Activated CD4-positive, alpha-beta T cell treated with anti-CD3 and anti-CD28 coated beads, Interleukin-2, amount 10 ng/mL, durations not matched to agents 24 days and 14 days (primary cell): ENCODE data around the gene AOPEP. TPM values are rescaled to one million over a fixed set of nuclear protein-coding genes. Genes with fewer than 3 reads are reported as not detected.

Experiments
- DNase-seq: peaks from one replicate; pipeline ENCODE4 v3.0.0; 2022
- H3K27ac Mint-ChIP-seq: one replicate; pipeline ENCODE4 v1.8.0; 2022; ENCODE audit warnings: mild to moderate bottlenecking, mixed read lengths
- H3K27me3 Mint-ChIP-seq: one replicate; pipeline ENCODE4 v1.8.0; 2022; ENCODE audit warnings: mixed read lengths
- H3K36me3 Mint-ChIP-seq: one replicate; pipeline ENCODE4 v1.8.0; 2022; ENCODE audit warnings: low read depth, mild to moderate bottlenecking, mixed read lengths
- H3K4me1 Mint-ChIP-seq: one replicate; pipeline ENCODE4 v1.8.0; 2021; ENCODE audit warnings: mixed read lengths
- H3K4me3 Mint-ChIP-seq: one replicate; pipeline ENCODE4 v1.8.0; 2022; ENCODE audit warnings: mild to moderate bottlenecking, moderate library complexity, mixed read lengths
- H3K9me3 Mint-ChIP-seq: one replicate; pipeline ENCODE4 v1.8.0; 2021; ENCODE audit warnings: mixed read lengths
- intact Hi-C: fragments of 100-400 bp; cut with micrococcal nuclease; formaldehyde crosslinking; loops from one replicate; pipeline ENCODE4 v1.15.1; 2023
- total RNA-seq: library from RNA; stranded (reverse); gene quantifications from 2 replicates; pipeline ENCODE4 v1.2.3, GENCODE V29; 2022

Gene AOPEP
- total RNA-seq, 1 donor from 2014 or later, result 20.7 TPM

DNA sequence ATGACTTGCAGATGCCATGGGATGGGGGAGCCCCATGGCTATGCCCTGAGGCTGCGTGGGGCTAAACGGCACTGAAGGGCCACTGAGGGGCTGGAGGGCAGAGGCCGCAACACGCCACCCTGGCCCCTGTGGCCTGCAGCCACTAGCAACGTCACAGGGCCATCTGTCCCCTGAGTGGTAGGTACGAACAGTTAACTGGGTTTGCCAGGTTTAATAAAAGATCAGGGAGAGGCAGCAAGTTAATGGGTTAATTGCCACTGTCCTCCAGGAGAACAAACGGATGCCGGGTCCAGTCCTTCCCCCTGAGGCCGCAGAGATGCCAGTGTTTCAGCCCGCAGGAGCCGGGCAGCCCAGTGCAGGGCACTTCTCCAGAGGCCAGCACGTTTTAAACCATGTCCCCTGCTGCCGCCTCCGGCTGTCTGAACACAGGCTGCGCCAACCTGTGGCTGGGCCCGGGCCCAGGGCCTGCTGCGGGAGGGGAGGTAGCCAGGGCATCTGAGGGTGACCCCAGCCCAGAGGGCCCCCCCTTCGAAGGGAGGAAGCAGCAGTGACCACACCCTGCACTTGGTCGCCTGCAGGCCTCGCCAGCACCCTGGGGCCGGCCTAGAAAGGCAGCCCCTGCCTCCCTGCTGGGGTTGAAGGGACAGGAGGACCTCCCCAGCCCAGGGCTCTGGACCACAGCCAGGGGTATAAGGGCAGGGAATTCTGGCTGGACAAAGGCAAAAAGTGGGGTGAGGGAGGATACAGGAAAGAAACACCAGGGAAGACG lies 363.7 kb downstream of the AOPEP start:
- Mint-ChIP-seq H3K9me3 (no peaks in the 10 kb centered on the region), H3K36me3 (no peaks in the 10 kb centered on the region), H3K4me3 (no peak overlapping the region), H3K27ac (no peak overlapping the region), H3K4me1 (peaks cover 13% of the 10 kb centered on the region), H3K27me3 (no peaks in the 10 kb centered on the region)
- no peak for DNase-seq
- intact Hi-C loops, result no loop called here

DNA sequence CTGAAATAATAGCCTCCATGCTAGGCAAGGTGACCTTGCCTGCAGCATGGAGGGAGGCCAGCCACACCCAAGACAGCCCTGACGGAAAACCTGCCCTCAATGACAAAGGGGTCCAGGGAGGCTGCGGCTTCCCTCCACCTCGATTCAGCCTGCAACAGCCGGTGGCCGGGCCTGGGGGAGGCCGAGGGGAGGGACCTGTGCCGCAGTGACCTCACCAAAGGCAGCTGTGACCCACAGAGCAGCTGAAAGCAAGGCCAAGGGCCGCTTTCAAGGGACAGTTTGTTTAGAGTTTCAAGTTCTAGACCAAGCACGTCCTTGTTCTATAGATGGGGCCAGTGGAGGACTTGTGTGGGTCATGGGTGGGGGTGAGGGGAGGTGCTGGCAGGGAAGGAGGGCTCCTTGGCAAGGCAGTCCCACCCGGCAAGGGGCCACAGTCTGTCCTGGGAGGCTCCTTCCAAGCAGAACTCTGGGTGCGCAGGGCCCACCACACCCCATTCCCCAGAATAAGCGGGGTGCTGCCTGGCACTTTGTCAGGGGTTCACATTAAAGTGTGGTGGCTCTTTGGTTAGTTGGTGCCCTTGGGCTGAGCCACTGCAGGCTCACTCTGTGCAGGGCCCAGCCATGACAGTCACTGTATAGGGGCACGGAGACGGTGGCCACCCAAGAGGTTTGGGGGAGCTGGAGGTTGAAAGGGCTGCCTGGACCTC lies 364.5 kb downstream of the AOPEP start:
- intact Hi-C loops, result no loop called here
- no peak for DNase-seq
- no peaks in the 10 kb centered on the region for H3K9me3 Mint-ChIP-seq
- no peak overlapping the region for H3K4me3 Mint-ChIP-seq
- no peak overlapping the region for H3K27ac Mint-ChIP-seq
- no peaks in the 10 kb centered on the region for H3K36me3 Mint-ChIP-seq
- H3K27me3 Mint-ChIP-seq, result no peaks in the 10 kb centered on the region
- peaks cover 13% of the 10 kb centered on the region for H3K4me1 Mint-ChIP-seq

DNA sequence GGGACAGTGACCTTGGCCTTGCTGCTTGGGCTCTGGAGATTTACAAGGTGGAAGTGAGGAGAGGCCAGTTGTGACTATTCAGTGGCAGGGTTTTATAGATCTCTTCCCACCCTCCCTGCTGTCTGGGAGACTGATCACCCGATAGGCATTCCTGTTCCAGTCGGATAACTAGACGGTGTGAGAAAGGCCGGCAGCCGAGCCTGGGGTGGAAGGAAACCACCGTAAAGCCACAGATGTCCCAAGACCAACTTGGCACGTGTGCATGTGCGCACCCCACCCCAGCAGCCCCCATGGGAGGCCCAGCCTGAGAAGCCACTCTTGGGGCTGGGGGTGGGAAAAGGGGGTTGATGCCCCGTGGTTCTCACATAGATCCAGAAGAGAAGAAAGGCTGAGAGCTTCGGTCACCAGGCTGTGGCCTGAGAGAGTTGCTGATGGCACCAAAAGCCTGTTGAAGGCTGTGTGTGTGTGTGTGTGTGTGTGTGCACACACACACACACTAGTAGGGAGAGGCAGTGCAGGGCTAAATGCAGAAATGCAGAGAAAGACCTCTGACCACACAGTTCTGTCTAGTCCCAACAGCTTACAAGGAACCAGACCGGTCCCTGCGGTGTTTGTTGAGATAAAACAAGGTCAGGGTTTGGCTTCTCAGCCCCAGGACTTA lies 365.2 kb downstream of the AOPEP start:
- intact Hi-C loops, result no loop called here

DNA sequence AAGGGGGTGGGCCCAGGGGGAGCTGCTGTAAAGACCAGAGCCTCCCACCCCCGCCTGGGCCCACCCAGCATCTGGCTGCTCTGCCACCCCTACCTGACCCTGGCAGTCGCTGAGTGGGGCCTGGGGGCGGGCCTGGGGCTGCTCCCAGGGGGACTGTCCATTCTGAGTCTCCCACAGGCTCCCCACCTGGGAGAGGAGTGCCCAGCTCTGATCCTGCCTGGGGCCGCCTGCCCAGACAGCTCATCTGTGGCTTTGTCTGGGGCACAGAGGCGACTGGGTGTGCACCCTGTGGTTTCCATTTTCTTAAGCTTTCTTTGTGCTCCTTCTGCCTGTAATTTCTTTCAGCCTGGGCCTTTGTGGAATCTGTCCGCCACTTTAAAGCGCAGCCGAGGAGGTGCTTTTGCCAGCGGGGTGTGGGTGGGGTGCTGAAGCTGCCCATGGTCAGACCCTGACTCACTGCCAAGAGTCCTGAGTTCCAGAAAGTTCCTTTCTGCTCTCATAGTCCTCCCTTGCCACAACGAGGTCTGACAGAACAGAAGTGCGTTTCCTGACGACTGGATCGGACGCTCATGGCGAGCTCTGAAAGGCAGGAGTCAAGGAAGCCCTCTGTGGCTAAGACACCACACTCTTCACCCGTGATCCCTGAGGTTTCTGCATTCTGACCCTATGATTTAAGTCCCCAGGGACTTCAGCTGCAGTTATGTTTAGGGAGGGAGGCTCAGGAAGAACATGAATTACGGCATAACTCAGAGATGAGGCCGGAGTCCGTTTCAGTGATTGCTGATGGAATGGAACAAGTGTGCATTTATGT lies 366.0 kb downstream of the AOPEP start:
- no peak overlapping the region for H3K4me3 Mint-ChIP-seq
- H3K36me3 Mint-ChIP-seq, result no peaks in the 10 kb centered on the region
- no peaks in the 10 kb centered on the region for H3K27me3 Mint-ChIP-seq
- no peak for DNase-seq
- no peaks in the 10 kb centered on the region for H3K9me3 Mint-ChIP-seq
- peaks cover 13% of the 10 kb centered on the region for H3K4me1 Mint-ChIP-seq
- intact Hi-C loops, result no loop called here
- no peak overlapping the region for H3K27ac Mint-ChIP-seq

More for the DNA sequence above, 365.2 kb downstream of the AOPEP start:
- H3K36me3 Mint-ChIP-seq, result no peaks in the 10 kb centered on the region
- peaks cover 13% of the 10 kb centered on the region for H3K4me1 Mint-ChIP-seq
- H3K27ac Mint-ChIP-seq, result no peak overlapping the region
- H3K9me3 Mint-ChIP-seq, result no peaks in the 10 kb centered on the region
- DNase-seq, result no peak
- no peak overlapping the region for H3K4me3 Mint-ChIP-seq
- no peaks in the 10 kb centered on the region for H3K27me3 Mint-ChIP-seq

DNA sequence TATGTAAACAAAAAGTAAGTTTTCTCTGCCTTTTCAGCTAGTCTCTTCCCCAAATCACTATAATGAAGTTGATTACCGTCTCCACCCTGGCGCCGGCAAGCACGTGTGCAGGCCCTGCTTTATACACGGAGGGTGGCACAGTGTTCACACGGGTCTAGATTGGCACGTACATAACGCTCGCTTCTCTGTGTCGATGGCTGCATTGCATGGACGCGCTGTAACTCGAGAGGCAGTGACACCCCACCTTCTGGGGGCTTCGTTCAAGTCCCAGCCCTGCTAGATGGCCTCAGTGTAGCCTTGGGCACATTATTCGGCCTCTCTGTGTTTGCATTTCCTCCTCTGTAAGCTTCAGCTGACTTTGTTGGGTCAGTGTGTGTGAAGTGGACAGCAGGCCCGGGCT lies 367.1 kb downstream of the AOPEP start:
- DNase-seq, result no peak
- H3K27ac Mint-ChIP-seq, result no peak overlapping the region
- H3K4me1 Mint-ChIP-seq, result peaks cover 13% of the 10 kb centered on the region
- H3K9me3 Mint-ChIP-seq, result no peaks in the 10 kb centered on the region
- H3K4me3 Mint-ChIP-seq, result no peak overlapping the region
- no peaks in the 10 kb centered on the region for H3K27me3 Mint-ChIP-seq
- no peaks in the 10 kb centered on the region for H3K36me3 Mint-ChIP-seq
- intact Hi-C loops, result no loop called here

DNA sequence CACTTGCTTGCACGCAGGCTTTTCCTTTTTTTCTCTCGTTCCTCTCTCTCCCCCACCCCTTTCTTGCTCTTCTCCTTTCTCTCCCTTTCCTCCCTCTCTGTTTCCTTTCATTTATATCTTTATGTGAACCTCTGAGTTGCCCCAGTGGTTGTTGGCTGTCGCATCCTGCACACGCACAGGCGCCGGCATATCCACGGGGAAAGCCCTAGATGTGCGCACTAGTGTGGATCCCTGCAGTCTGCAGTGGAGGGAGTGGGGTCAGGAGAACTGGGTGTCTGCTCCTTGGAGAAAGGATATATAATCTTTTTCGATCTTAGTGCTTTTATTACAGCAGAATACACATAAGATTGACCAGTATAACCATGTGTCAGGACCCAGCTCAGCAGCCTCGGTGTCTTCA lies 367.5 kb downstream of the AOPEP start:
- no peak overlapping the region for H3K27ac Mint-ChIP-seq
- intact Hi-C loops, result no loop called here
- peaks cover 13% of the 10 kb centered on the region for H3K4me1 Mint-ChIP-seq
- no peaks in the 10 kb centered on the region for H3K27me3 Mint-ChIP-seq
- H3K4me3 Mint-ChIP-seq, result no peak overlapping the region
- DNase-seq, result no peak
- H3K9me3 Mint-ChIP-seq, result no peaks in the 10 kb centered on the region
- no peaks in the 10 kb centered on the region for H3K36me3 Mint-ChIP-seq

DNA sequence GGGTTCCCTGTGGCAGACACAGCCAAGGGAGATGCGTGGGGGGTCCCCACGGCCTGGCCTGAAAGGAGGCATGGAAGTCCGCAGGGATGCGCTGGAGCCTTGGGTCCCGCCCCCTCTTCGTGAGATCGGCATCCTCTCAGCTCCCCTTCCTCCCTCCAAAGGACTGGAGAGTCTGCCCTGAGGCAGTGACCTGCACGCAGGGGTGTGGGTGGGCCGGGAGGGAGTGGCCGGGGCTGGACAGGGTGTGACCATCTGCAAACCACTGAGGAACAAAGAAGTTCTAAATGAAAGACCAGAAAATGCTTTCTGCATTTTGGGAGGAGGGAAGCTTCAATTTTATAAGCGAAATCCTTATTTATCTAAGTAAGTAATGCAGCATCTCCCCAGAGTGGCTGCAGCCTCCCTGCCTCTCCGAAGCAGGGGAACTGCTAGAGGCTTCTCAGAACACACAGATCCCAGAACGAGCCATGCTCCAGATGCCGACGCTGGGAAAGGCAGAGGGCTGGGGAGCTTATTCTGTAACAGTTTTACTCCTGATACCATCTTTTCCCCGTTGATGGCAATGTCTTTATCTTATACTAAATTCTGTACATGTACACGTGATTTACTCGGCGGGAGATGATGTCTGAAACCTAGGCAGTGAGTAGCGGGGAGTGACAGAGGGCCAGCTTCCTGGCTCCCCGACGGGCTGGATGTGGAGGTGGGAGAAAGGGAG lies 369.3 kb downstream of the AOPEP start:
- H3K27ac Mint-ChIP-seq, result no peak overlapping the region
- no peaks in the 10 kb centered on the region for H3K27me3 Mint-ChIP-seq
- H3K9me3 Mint-ChIP-seq, result no peaks in the 10 kb centered on the region
- peaks cover 13% of the 10 kb centered on the region for H3K4me1 Mint-ChIP-seq
- H3K4me3 Mint-ChIP-seq, result no peak overlapping the region
- no peaks in the 10 kb centered on the region for H3K36me3 Mint-ChIP-seq
- no peak for DNase-seq
- intact Hi-C loops, result no loop called here

DNA sequence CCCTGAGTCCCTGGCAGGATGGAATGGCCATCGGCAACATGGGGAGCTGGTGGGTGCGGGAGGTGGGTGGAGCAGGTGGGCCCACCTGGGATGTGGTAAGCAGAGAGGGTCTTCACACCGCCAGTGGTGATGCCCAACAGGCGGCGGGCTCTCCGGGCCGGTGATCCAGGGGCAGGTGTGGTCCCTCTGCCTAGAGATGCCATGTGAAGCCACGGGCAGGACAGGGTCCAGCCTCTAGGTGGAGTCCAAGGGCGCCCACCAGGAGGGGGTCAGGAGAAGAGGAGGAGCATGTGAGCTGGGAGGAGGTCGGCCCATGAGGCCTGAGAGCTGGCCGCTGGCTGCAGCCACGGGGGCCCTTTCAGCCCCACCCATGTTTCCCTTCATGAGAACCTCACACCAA lies 369.9 kb downstream of the AOPEP start:
- H3K4me3 Mint-ChIP-seq, result no peak overlapping the region
- no peak for DNase-seq
- no peaks in the 10 kb centered on the region for H3K9me3 Mint-ChIP-seq
- no peaks in the 10 kb centered on the region for H3K36me3 Mint-ChIP-seq
- no peaks in the 10 kb centered on the region for H3K27me3 Mint-ChIP-seq
- peaks cover 13% of the 10 kb centered on the region for H3K4me1 Mint-ChIP-seq
- intact Hi-C loops, result no loop called here
- H3K27ac Mint-ChIP-seq, result no peak overlapping the region

DNA sequence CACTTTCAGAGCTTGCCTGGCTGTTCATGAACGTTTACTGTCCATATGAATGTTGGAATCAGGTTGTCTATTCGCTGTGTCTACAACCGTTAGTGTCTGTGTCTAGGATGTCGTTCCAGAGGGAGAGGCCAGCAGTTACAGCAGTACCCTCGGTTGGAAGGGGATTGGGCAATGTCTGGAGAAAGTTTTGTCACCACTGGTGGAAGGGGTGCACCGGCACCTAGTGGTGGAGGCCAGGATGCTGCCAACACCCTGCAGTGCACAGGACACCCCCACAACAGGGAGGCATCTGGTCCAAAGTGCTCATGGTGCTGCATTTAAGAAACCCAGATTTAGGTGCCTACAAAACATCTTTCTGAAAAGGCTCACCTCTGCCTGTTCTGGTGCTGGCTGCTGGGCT lies 370.3 kb downstream of the AOPEP start:
- Mint-ChIP-seq H3K9me3 (no peaks in the 10 kb centered on the region), H3K27me3 (no peaks in the 10 kb centered on the region), H3K4me1 (peaks cover 13% of the 10 kb centered on the region), H3K4me3 (no peak overlapping the region), H3K36me3 (no peaks in the 10 kb centered on the region), H3K27ac (no peak overlapping the region)
- intact Hi-C loops, result no loop called here
- DNase-seq, result no peak

DNA sequence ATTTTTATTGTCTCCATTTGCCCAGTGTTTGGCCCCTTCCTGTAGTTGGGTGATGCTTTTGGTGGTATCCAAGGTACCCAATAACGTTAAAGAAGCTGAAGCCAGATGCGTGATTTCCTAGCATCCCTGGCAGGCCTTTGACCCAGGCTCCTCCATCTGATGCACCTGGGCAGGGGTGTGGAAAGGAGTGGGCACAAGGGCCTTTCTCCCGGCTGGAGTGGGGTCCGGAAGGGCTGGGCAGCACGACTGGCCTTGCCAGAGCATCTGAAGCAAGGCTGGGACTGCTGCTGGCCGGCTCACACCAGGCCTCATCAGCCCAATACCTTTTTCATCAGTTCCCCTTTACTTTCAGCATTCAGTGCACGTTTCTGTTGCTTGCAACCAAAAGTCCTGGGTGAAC lies 370.8 kb downstream of the AOPEP start:
- Mint-ChIP-seq H3K27ac (no peak overlapping the region), H3K4me3 (no peak overlapping the region), H3K4me1 (peaks cover 12% of the 10 kb centered on the region), H3K36me3 (no peaks in the 10 kb centered on the region), H3K9me3 (no peaks in the 10 kb centered on the region), H3K27me3 (no peaks in the 10 kb centered on the region)
- intact Hi-C loops, result no loop called here
- no peak for DNase-seq

DNA sequence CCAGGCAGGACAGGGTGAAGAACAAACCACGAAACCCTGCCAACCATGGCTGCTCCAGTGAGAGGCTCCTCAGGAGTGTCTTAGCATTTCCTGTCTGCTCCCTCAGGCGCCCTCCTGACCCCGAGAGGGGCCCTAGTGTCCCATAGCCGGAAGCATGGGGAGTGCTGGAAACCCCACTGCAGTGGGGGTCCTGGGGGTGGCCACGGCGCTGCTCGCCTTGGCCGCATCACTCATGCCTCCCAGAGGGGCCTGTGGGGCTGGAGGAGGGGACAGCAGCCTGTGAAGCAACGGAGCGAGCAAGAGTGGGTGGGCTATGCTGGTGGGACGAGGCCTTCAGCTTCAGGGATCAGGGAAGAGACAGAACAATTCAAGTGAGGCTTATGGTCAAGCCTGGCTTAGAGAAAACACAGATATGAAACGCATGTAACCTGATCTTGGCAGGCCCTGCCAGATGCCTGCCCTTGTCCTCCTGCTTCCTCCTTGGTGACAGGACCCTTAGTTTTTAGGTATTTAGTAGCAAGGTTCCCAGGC lies 372.0 kb downstream of the AOPEP start:
- intact Hi-C loops, result no loop called here
- H3K4me1 Mint-ChIP-seq, result peaks cover 4% of the 10 kb centered on the region
- H3K9me3 Mint-ChIP-seq, result no peaks in the 10 kb centered on the region
- H3K4me3 Mint-ChIP-seq, result no peak overlapping the region
- no peak for DNase-seq
- H3K27ac Mint-ChIP-seq, result no peak overlapping the region
- no peaks in the 10 kb centered on the region for H3K27me3 Mint-ChIP-seq
- no peaks in the 10 kb centered on the region for H3K36me3 Mint-ChIP-seq

DNA sequence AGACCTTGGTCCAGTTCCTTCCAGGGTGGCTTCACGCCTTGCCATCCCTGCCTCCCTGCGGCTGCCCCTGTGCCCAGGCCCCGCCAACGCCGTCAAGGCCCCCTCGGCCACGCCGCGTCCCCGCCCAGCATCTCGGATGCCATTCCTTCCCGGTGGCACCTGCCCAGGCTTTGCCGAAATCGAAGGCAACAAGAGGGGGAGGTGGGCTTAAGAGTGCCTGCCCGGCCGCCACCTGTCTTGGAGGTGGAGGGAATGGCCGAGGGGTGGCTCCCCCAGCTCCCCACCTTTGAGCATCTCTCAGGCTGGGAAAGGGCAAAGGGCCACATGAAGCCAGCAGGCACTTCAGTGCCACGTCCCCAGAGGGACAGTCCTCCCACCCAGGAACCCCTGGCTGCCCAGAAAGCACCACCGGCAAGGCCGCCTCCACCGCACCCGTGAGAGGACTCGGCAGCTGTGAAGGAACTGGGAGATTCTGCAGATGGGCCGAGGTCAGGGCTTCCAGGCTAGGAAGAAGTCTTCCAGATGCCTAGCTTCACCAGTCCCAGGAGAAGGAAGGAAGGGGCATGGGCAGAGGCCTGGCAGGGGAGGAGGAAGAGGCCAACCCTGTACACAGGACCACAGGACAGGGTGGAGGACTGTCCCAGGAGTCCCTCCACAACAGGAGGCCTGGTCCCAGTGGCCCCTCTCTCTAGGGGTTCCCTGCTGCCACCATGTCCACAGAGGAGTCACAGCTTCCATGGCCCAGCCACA lies 373.0 kb downstream of the AOPEP start:
- intact Hi-C loops, result no loop called here
- Mint-ChIP-seq H3K27ac (no peak overlapping the region), H3K9me3 (no peaks in the 10 kb centered on the region), H3K4me3 (no peak overlapping the region), H3K36me3 (no peaks in the 10 kb centered on the region), H3K4me1 (peaks cover under 1% of the 10 kb centered on the region), H3K27me3 (no peaks in the 10 kb centered on the region)
- DNase-seq, result no peak
